ENCODE measurements around the gene RALGAPA2. TPM values are rescaled to one million over a fixed set of nuclear protein-coding genes. Genes with fewer than 3 reads are reported as not detected.
"Not testable (repeated sequence)": the region's sequence is repeated elsewhere in the genome, so short reads cannot be mapped to it uniquely, and the experiment has no call there.

Gene RALGAPA2
- polyA plus RNA-seq, 1 donor from 2014 or later = 21.8 TPM

GRCh38 chr20:20360464-20360863 is 352.0 kb downstream of the RALGAPA2 start:
- Histone ChIP-seq H3K27ac (ENCODE audit: low read length) (no peak overlapping the region), H4K20me1 (ENCODE audit: insufficient read depth) (no peaks in the 10 kb centered on the region), H3K4me2 (ENCODE audit: low read length) (no peak overlapping the region), H2AFZ (ENCODE audit: low read depth, low read length) (no peak overlapping the region), H3K9ac (ENCODE audit: low read length) (no peak overlapping the region), H3K27me3 (ENCODE audit: insufficient read depth, low read depth, low read length) (peaks cover 31% of the 10 kb centered on the region), H3K9me2 (ENCODE audit: insufficient read depth, low read length) (no peaks in the 10 kb centered on the region), H3K4me3 (ENCODE audit: low read length) (no peak overlapping the region), H3F3A (ENCODE audit: insufficient read depth, low read length, poor library complexity, severe bottlenecking) (peaks cover 7% of the 10 kb centered on the region), H3K9me3 (ENCODE audit: low read length) (no peaks in the 10 kb centered on the region), H3K36me3 (ENCODE audit: insufficient read depth, low read length) (no peaks in the 10 kb centered on the region), H3K79me2 (replicated peaks; ENCODE audit: insufficient read depth, low read length) (no peaks in the 10 kb centered on the region)
- TF ChIP-seq MXI1 (conservative IDR thresholded peaks at IDR 0.05; ENCODE audit: poor library complexity, severe bottlenecking) (no peak), RAD21 (conservative IDR thresholded peaks at IDR 0.05) (peak; percentile 69), EZH2 (IDR thresholded peaks at IDR 0.05; ENCODE audit: borderline replicate concordance, insufficient read depth, low read length, poor library complexity, severe bottlenecking) (no peak), SMC3 (conservative IDR thresholded peaks at IDR 0.05; ENCODE audit: poor library complexity) (peak; percentile 80), POLR2AphosphoS5 (IDR thresholded peaks at IDR 0.05) (no peak)
- TF ChIP-seq, protein P1, sequence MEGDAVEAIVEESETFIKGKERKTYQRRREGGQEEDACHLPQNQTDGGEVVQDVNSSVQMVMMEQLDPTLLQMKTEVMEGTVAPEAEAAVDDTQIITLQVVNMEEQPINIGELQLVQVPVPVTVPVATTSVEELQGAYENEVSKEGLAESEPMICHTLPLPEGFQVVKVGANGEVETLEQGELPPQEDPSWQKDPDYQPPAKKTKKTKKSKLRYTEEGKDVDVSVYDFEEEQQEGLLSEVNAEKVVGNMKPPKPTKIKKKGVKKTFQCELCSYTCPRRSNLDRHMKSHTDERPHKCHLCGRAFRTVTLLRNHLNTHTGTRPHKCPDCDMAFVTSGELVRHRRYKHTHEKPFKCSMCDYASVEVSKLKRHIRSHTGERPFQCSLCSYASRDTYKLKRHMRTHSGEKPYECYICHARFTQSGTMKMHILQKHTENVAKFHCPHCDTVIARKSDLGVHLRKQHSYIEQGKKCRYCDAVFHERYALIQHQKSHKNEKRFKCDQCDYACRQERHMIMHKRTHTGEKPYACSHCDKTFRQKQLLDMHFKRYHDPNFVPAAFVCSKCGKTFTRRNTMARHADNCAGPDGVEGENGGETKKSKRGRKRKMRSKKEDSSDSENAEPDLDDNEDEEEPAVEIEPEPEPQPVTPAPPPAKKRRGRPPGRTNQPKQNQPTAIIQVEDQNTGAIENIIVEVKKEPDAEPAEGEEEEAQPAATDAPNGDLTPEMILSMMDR (IDR thresholded peaks at IDR 0.05; ENCODE audit: poor library complexity, severe bottlenecking) = peak; percentile 79

DNA sequence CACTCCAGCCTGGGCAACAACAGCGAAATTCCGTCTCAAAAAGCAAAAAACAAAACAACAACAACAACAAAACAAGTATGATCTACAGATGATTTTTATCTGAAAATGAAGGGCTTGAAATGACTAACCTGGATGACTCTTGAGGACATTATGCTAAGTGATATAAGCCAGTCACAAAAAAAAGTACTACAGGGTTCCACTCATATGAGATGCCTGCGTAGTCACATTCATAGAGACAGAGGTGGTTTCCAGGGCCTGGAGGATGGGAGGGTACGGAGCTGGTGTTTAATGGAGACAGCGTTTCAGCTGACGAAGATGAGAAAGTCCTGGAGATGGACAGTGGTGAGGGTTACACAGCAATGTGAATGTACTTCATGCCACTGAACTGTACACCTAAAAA is 352.8 kb downstream of the RALGAPA2 start:
- TF ChIP-seq TAF1 (IDR thresholded peaks at IDR 0.05; ENCODE audit: low read depth) (no peak), EP300 (conservative IDR thresholded peaks at IDR 0.05; ENCODE audit: poor library complexity, severe bottlenecking) (no peak)
- Histone ChIP-seq H3K79me2 (replicated peaks; ENCODE audit: insufficient read depth, low read length) (no peaks in the 10 kb centered on the region), H4K20me1 (ENCODE audit: insufficient read depth) (no peaks in the 10 kb centered on the region), H3K27me3 (ENCODE audit: insufficient read depth, low read depth, low read length) (peaks cover 23% of the 10 kb centered on the region), H2AFZ (ENCODE audit: low read depth, low read length) (no peak overlapping the region), H3K9ac (ENCODE audit: low read length) (no peak overlapping the region), H3K27ac (ENCODE audit: low read length) (no peak overlapping the region), H3K4me2 (ENCODE audit: low read length) (no peak overlapping the region), H3K9me3 (ENCODE audit: low read length) (no peaks in the 10 kb centered on the region), H3F3A (ENCODE audit: insufficient read depth, low read length, poor library complexity, severe bottlenecking) (peaks cover 7% of the 10 kb centered on the region), H3K4me3 (ENCODE audit: low read length) (no peak overlapping the region), H3K36me3 (ENCODE audit: insufficient read depth, low read length) (no peaks in the 10 kb centered on the region), H3K9me2 (ENCODE audit: insufficient read depth, low read length) (no peaks in the 10 kb centered on the region)

DNA sequence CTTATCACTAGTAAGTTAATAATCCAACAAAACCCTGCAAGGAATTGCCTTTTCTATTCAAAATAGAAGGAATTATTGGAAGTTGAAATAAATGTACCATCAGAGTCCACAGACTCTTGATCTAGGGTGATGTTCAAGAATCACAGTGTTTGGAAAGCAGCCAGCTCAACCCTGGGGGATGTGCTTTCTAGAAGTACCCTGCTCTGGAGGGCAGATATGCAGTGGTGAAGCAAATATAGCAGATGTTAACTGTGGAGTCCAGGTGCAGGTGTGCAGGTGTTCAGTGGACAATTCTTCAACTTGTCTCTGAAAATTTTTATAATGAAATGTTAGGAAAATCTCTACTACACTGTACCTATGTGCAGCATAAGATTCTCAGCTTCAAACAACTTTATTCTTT is 353.6 kb downstream of the RALGAPA2 start:
- Histone ChIP-seq H3K79me2 (replicated peaks; ENCODE audit: insufficient read depth, low read length) (no peaks in the 10 kb centered on the region), H3K27me3 (ENCODE audit: insufficient read depth, low read depth, low read length) (peaks cover 15% of the 10 kb centered on the region), H3F3A (ENCODE audit: insufficient read depth, low read length, poor library complexity, severe bottlenecking) (no peaks in the 10 kb centered on the region), H4K20me1 (ENCODE audit: insufficient read depth) (no peaks in the 10 kb centered on the region), H3K9me2 (ENCODE audit: insufficient read depth, low read length) (no peaks in the 10 kb centered on the region), H3K9me3 (ENCODE audit: low read length) (peaks cover 2% of the 10 kb centered on the region), H3K4me3 (ENCODE audit: low read length) (no peak overlapping the region), H3K27ac (ENCODE audit: low read length) (no peak overlapping the region), H3K9ac (ENCODE audit: low read length) (no peak overlapping the region), H2AFZ (ENCODE audit: low read depth, low read length) (no peak overlapping the region), H3K36me3 (ENCODE audit: insufficient read depth, low read length) (no peaks in the 10 kb centered on the region), H3K4me2 (ENCODE audit: low read length) (no peak overlapping the region)
- TF ChIP-seq RAD21 (conservative IDR thresholded peaks at IDR 0.05) = no peak
- no peak for TF ChIP-seq SMC3 (conservative IDR thresholded peaks at IDR 0.05; ENCODE audit: poor library complexity)
- TF ChIP-seq MXI1 (conservative IDR thresholded peaks at IDR 0.05; ENCODE audit: poor library complexity, severe bottlenecking) = no peak
- TF ChIP-seq, protein P1 (IDR thresholded peaks at IDR 0.05; ENCODE audit: poor library complexity, severe bottlenecking) = no peak
- TF ChIP-seq REST (IDR thresholded peaks at IDR 0.05; ENCODE audit: borderline replicate concordance) = no peak
- no peak for TF ChIP-seq TAF1 (IDR thresholded peaks at IDR 0.05; ENCODE audit: low read depth)
- TF ChIP-seq POLR2AphosphoS5 (IDR thresholded peaks at IDR 0.05) = no peak

DNA sequence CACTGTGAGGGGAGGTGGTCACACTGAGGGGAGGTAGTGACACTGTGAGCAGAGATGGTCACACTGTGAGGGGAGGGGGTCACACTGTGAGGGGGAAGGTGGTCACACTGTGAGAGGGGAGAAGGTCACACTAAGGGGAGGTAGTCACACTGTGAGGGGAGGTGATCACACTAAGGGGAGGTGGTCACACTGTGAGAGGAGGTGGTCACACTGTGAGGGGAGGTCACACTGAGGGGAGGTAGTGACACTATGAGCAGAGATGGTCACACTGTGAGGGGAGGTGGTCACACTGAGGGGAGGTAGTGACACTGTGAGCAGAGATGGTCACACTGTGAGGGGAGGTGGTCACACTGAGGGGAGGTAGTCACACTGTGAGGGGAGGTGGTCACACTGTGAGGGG is 356.9 kb downstream of the RALGAPA2 start:
- H3K27ac ChIP-seq (ENCODE audit: low read length); H3K9me3 ChIP-seq (ENCODE audit: low read length); H3K27me3 ChIP-seq (ENCODE audit: insufficient read depth, low read depth, low read length); H3K9ac ChIP-seq (ENCODE audit: low read length); H3K9me2 ChIP-seq (ENCODE audit: insufficient read depth, low read length); H3K4me2 ChIP-seq (ENCODE audit: low read length); H4K20me1 ChIP-seq (ENCODE audit: insufficient read depth); H3K79me2 ChIP-seq (replicated peaks; ENCODE audit: insufficient read depth, low read length); H3F3A ChIP-seq (ENCODE audit: insufficient read depth, low read length, poor library complexity, severe bottlenecking); H2AFZ ChIP-seq (ENCODE audit: low read depth, low read length); H3K4me3 ChIP-seq (ENCODE audit: low read length); H3K36me3 ChIP-seq (ENCODE audit: insufficient read depth, low read length): not testable (repeated sequence)

Data from neural cell (in vitro differentiated cells).